Measurements from ENCODE around the gene B3GNT5.

Gene B3GNT5

GRCh38 chr3:183252973-183253527 lies at the start of gene B3GNT5:
B3GNT5 (plus strand) TSS chr3:183253253; CDS start chr3:183269799, 16,546 bp downstream.
- in situ Hi-C loops (cut with MboI; ENCODE audit: low sequenced_read_pairs): no loop called here

DNA sequence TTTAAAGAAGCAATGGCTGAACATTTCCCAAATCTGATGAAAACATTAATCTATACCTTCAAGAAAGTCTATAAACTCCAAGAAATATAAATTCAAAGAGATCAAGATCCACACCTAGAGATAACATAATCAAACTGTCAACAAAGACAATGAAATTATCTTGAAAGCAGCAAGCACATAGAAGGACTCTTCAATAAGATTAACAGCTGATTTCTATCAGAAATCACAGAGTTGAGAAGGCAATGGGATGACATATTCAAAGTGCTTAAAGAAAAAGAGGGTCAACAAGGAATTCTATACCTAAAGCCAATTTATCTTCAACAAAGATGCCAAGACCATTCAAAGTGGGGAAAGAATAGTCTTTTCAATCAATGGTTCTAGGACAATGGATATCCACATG lies 49.4 kb upstream of the B3GNT5 start:
- in situ Hi-C loops (cut with MboI; ENCODE audit: low sequenced_read_pairs): no loop called here

- in situ Hi-C loops (cut with MboI; ENCODE audit: low sequenced_read_pairs): no loop called here
Observed at GRCh38 chr3:183208260-183208659, 44.8 kb upstream of the B3GNT5 start.

- in situ Hi-C loops (cut with MboI; ENCODE audit: low sequenced_read_pairs): no loop called here
Observed at GRCh38 chr3:183208800-183209199, 44.3 kb upstream of the B3GNT5 start.

GRCh38 chr3:183210341-183210740 lies 42.7 kb upstream of the B3GNT5 start:
- in situ Hi-C loops (cut with MboI; ENCODE audit: low sequenced_read_pairs): no loop called here

DNA sequence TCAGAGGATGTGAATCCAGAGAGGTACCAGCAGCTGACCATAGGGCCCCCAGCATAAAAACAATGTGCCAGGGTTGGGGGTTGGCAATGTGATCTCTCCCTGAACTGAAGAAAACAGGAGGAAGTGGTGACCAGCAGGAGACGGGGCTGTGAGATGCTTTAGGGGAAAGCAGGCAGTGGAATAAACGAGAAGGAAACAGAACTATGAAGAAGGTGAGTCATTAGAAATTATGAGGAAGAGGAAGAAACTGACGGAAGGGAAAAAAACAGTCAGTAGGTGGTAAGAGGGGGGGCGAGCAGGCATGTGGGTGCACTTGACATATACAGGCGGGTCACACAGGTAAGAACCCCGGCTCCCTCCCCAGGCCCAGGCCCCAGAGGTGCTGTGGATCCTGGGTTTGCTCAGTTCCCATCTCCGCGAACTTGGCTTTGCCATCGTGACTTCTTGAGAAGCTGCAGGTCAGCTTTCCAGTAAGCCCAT lies 42.2 kb upstream of the B3GNT5 start:
- in situ Hi-C loops (cut with MboI; ENCODE audit: low sequenced_read_pairs): no loop called here

GRCh38 chr3:183211352-183211751 lies 41.7 kb upstream of the B3GNT5 start:
- in situ Hi-C loops (cut with MboI; ENCODE audit: low sequenced_read_pairs): no loop called here

GRCh38 chr3:183212096-183212495 lies 41.0 kb upstream of the B3GNT5 start:
- in situ Hi-C loops (cut with MboI; ENCODE audit: low sequenced_read_pairs): no loop called here

- in situ Hi-C loops (cut with MboI; ENCODE audit: low sequenced_read_pairs): no loop called here
Observed at GRCh38 chr3:183212565-183212964, 40.5 kb upstream of the B3GNT5 start.

GRCh38 chr3:183213415-183214276 lies 39.4 kb upstream of the B3GNT5 start:
- in situ Hi-C loops (cut with MboI; ENCODE audit: low sequenced_read_pairs): no loop called here

DNA sequence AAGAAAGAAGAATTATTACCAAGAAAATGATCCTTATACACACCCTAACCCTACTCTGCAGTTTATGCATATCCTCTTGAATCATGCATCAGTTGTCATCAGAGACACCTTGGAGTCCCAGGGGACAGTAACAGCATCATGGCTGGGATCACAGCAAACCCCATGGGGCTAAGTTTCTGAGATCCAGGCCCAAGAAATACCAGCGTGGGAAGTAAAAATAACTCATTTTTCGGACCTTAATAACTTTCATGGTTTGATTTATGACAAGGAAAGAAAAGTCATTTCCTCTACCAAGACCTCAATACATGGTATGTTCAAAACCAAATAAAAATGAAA lies 38.8 kb upstream of the B3GNT5 start:
- in situ Hi-C loops (cut with MboI; ENCODE audit: low sequenced_read_pairs): no loop called here

- in situ Hi-C loops (cut with MboI; ENCODE audit: low sequenced_read_pairs): no loop called here
Observed at GRCh38 chr3:183215591-183216202, 37.4 kb upstream of the B3GNT5 start.

GRCh38 chr3:183217548-183218332 lies 35.3 kb upstream of the B3GNT5 start:
- in situ Hi-C loops (cut with MboI; ENCODE audit: low sequenced_read_pairs): no loop called here

- in situ Hi-C loops (cut with MboI; ENCODE audit: low sequenced_read_pairs): no loop called here
Observed at GRCh38 chr3:183218826-183219225, 34.2 kb upstream of the B3GNT5 start.

DNA sequence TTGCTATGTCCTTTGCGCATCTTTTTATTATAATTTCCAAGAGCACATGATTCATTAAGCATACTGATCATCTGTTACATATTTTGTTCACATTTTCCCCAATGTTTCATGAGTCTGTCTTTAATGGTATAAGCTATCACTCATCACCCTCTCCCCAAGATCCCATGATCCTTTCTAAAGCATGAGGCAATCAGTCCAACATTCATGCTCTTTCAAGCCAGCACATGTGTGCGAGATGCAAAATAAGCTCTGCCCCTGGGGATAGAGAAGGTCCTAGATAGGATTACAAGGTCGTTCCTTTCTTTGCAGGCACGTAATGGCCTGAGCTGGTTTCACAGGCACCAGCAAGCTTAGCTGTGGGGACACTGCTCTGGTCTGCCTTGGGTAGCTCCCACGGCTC lies 32.2 kb upstream of the B3GNT5 start:
- in situ Hi-C loops (cut with MboI; ENCODE audit: low sequenced_read_pairs): no loop called here

DNA sequence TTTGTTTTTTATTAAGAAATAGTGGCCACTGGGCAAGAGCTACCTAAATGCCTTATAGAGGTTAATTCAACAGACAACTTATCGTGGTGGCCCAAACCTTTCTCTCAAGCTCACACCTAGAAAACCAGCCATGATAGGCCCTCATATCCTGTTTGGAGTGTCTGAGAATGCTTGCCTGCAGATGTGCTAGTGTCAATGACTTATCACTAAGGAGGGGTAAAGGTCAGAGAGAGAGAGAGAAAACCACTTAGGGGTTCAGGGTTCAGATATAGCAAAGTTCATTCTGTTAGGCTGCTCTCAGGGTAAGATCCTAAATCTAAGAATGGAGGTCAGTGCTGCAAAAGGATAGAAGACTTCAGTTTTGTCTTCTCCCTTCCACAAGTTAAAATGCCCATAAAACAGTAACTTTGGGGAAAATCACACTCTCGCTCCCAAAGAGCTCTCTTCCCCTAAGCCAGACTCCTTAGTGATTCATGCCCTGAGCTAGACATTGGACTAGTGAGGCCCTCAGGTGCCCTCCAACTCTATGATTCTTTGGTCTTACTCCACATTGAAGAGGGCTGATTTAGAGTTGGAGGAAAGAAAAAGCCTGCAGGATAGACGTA lies 30.3 kb upstream of the B3GNT5 start:
- in situ Hi-C loops (cut with MboI; ENCODE audit: low sequenced_read_pairs): no loop called here

DNA sequence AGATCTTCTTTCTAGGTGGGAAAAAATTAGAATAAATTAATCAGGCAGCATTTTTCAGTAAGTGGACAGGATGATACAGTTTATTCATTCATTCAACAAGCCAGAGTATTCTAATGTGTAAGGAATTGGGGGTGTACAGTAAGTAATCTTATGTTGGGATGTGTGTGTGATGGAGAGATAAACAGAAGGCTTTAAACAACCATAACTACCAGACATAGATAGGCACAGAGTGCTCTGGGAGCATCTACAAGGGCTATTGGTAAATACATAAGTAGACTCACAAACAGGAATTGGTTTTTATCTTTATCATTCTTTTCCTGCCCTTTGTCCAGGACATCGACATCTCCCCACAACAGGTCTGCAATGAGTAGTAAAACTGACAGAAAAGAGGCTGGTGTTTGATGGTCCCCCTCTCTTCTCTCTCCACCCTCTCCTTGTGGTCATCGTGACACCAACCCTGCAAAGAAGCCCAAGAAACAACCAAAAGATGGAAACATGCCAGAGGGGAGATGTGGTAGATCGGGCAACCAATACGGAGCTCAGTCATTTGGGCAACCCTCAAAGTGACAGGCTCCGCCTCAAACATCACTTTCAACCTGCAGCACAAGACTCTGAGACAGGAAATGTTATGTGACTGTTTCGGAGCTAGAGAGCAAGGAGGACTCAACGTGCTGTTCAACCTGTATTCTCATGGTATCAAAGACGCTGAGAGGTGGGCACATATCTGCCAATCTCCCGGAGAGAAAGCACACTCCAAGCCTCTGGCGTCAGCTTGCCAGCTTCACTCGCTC lies 28.7 kb upstream of the B3GNT5 start:
- in situ Hi-C loops (cut with MboI; ENCODE audit: low sequenced_read_pairs): no loop called here

DNA sequence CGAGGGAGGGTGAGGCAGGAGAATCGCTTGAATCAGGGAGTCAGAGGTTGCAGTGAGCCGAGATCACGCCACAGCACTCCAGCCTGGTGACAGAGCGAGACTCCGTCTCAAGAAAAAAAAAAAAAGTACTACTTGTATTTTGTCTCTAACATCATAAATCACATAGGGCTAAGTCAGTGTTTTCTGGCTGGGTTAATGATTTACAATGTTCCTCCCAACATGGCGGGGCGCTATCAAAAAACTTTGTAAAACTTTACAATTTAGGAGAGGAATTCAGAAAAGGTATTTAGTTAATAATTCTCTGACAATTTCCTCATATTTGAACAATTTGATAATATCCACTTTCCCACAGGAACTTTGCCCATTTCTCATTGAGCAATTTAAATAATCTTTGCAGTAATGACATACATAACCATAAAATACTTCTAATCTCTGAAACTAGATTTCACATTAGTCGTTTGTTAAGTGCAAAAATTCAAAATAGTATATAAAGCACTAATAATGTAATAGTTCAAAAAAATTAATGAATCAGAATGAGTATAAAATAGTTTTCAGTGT lies 26.6 kb upstream of the B3GNT5 start:
- in situ Hi-C loops (cut with MboI; ENCODE audit: low sequenced_read_pairs): no loop called here

DNA sequence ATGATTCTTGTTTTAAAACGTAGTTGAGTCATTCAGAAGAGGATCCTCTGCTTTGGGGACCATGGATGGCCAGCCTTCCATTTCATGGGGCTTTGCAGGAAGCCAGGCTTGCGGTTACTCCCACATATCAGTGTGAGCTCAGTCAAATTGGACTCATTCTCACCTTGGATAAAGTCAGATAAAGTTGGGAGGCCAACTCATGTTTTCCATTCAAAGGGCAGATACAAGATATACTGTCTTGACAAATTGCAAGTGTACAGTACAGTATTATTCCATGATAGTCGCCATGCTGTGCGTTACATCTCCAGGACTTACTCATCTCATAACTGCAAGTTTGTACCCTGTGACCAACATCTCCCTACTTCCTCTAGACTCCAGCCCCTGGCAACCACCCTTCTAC lies 25.5 kb upstream of the B3GNT5 start:
- in situ Hi-C loops (cut with MboI; ENCODE audit: low sequenced_read_pairs): no loop called here

DNA sequence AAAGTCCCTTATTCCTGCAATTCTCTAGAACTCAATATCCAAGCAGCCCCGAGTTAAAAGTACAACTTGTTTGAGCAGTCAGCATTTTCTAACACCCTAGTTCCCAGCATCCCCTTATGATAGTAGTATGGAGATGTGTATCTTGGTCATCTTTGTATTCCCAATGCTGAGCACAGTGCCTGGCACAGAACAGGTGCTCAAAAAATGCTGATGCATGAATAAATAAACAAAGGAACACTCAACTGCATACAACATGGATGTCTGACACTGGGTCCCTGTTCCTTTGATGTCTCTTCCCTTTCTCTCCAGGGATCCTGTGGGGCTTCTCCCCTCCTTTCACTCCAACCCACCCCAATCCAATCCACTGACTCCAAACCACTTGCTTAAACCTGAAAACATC lies 23.9 kb upstream of the B3GNT5 start:
- in situ Hi-C loops (cut with MboI; ENCODE audit: low sequenced_read_pairs): no loop called here

Data from hTERT RPE-1 (cell line).